Mesenteric fat pad (tissue), 1 donor: Measurements from ENCODE around the gene DYSF. TPM values are rescaled to one million over a fixed set of nuclear protein-coding genes. Genes with fewer than 3 reads are reported as not detected.

ENCODE experiments used
- DNase-seq: peaks from one replicate; pipeline ENCODE4 v3.0.0-alpha.2; 2020; ENCODE audit warnings: low spot score
- total RNA-seq: library from RNA; stranded (reverse); fragmentation: NEBNext Ultra II Directional; extraction: Animal tissue kit (Norgen Biotek cat#: 25700); gene quantifications from one replicate; pipeline ENCODE4 v1.2.1, GENCODE V29; 2021
- donor health status: DM: yes; HTN: yes; CAD: no.

Gene DYSF
- total RNA-seq, 1 donor from 2014 or later, result 54.1 TPM

GRCh38 chr2:71668326-71669057, 215.1 kb downstream of the DYSF start:
- no peak for DNase-seq

- DNase-seq, result no peak
Observed at GRCh38 chr2:71669058-71669456, 215.7 kb downstream of the DYSF start.

GRCh38 chr2:71669628-71670429, 216.5 kb downstream of the DYSF start:
- no peak for DNase-seq

- no peak for DNase-seq
Observed at GRCh38 chr2:71670430-71670795, 217.1 kb downstream of the DYSF start.

GRCh38 chr2:71671203-71671854, 218.0 kb downstream of the DYSF start:
- DNase-seq, result no peak

- peak; percentile 51 for DNase-seq
Observed at GRCh38 chr2:71671895-71672825, 218.8 kb downstream of the DYSF start.

GRCh38 chr2:71672826-71673795, 219.8 kb downstream of the DYSF start:
- peak; percentile 76 for DNase-seq

- DNase-seq, result peak; percentile 68
Observed at GRCh38 chr2:71674158-71674851, 220.9 kb downstream of the DYSF start.

GRCh38 chr2:71675296-71675695, 221.9 kb downstream of the DYSF start:
- peak; percentile 86 for DNase-seq

GRCh38 chr2:71678874-71679273, 225.5 kb downstream of the DYSF start:
- peak; percentile 20 for DNase-seq

- DNase-seq, result peak; percentile 12
Observed at GRCh38 chr2:71679491-71679890, 226.1 kb downstream of the DYSF start.

GRCh38 chr2:71680925-71681324, 227.6 kb downstream of the DYSF start:
- peak; percentile 53 for DNase-seq

GRCh38 chr2:71681626-71682025, 228.3 kb downstream of the DYSF start:
- DNase-seq, result peak; percentile 35

GRCh38 chr2:71682341-71682740, 229.0 kb downstream of the DYSF start:
- peak; percentile 81 for DNase-seq

- DNase-seq, result peak; percentile 65
Observed at GRCh38 chr2:71683070-71683469, 229.7 kb downstream of the DYSF start.

GRCh38 chr2:71683666-71684065, 230.3 kb downstream of the DYSF start:
- peak; percentile 53 for DNase-seq

- peak; percentile 81 for DNase-seq
Observed at GRCh38 chr2:71684226-71685072, 231.1 kb downstream of the DYSF start.
